NCI-H2107 (cell line): ENCODE data around the gene TRIM50.
"Not testable (repeated sequence)": the region's sequence is repeated elsewhere in the genome, so short reads cannot be mapped to it uniquely, and the experiment has no call there.

ENCODE experiments used
- DNase-seq: peaks from one replicate; lab custom pipeline; 2025; lab: John Stamatoyannopoulos, UW

The TRIM50 gene

GRCh38 chr7:73313521-73313906 lies 14.4 kb downstream of the TRIM50 start:
- no peak for DNase-seq

GRCh38 chr7:73312831-73313520 lies 14.9 kb downstream of the TRIM50 start:
- no peak for DNase-seq

- DNase-seq, result not testable (repeated sequence)
Measured at GRCh38 chr7:73311421-73311820, 16.5 kb downstream of the TRIM50 start.

- peak; percentile 76 for DNase-seq
Measured at GRCh38 chr7:73308665-73309214, 19.1 kb downstream of the TRIM50 start, which contains the start of gene NSUN5. Gene NSUN5, minus strand, starts transcription at chr7:73308826. Its CDS starts 36 bp downstream, at chr7:73308790.

GRCh38 chr7:73308074-73308664 lies 19.7 kb downstream of the TRIM50 start:
- DNase-seq, result no peak

- no peak for DNase-seq
Measured at GRCh38 chr7:73307436-73307835, 20.4 kb downstream of the TRIM50 start.

- not testable (repeated sequence) for DNase-seq
Measured at GRCh38 chr7:73304612-73305387, 23.1 kb downstream of the TRIM50 start.

- no peak for DNase-seq
Measured at GRCh38 chr7:73304071-73304470, 23.8 kb downstream of the TRIM50 start.

GRCh38 chr7:73303546-73303945 lies 24.3 kb downstream of the TRIM50 start:
- DNase-seq, result no peak

GRCh38 chr7:73302846-73303245 lies 25.0 kb downstream of the TRIM50 start:
- not testable (repeated sequence) for DNase-seq

- not testable (repeated sequence) for DNase-seq
Measured at GRCh38 chr7:73301108-73301507, 26.8 kb downstream of the TRIM50 start.

GRCh38 chr7:73299812-73300211 lies 28.1 kb downstream of the TRIM50 start:
- DNase-seq, result not testable (repeated sequence)

- not testable (repeated sequence) for DNase-seq
Measured at GRCh38 chr7:73297706-73298105, 30.2 kb downstream of the TRIM50 start.

- DNase-seq, result not testable (repeated sequence)
Measured at GRCh38 chr7:73297235-73297634, 30.6 kb downstream of the TRIM50 start.

- not testable (repeated sequence) for DNase-seq
Measured at GRCh38 chr7:73277210-73277609, 50.7 kb downstream of the TRIM50 start.

GRCh38 chr7:73267813-73268212 lies 60.1 kb downstream of the TRIM50 start:
- DNase-seq, result not testable (repeated sequence)

- DNase-seq, result not testable (repeated sequence)
Measured at GRCh38 chr7:73266719-73267368, 61.0 kb downstream of the TRIM50 start.
